Fibroblast of upper back skin (primary cell): ENCODE measurements around the gene ALAS2.
A peak's percentile ranks its signal among the peaks of the same experiment; 100 is the strongest.
"Not testable (repeated sequence)": the region's sequence is repeated elsewhere in the genome, so short reads cannot be mapped to it uniquely, and the experiment has no call there.

ENCODE experiments used
- DNase-seq: peaks from one replicate; pipeline ENCODE4 v3.0.0-alpha.2; 2013

ALAS2 gene

DNA sequence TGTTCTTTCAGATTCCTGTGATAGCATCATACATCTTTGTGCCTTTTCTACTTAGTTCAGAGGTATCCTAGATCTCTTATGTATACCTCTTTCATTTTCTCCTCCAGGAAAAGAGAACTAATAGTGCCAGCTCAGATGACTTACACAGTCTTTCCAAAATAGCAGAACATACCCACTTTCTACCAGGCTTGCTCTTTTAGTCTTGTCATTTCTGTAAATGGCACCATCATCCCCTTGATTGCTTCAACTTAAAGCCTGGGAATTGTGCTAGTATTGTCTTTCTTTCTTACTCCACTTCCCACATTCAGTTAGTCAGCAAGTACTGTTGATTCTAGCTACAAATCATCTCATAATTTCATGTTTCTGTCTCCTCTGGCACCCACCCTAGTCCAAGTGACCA is 25.5 kb downstream of the ALAS2 start:
- DNase-seq = no peak

DNA sequence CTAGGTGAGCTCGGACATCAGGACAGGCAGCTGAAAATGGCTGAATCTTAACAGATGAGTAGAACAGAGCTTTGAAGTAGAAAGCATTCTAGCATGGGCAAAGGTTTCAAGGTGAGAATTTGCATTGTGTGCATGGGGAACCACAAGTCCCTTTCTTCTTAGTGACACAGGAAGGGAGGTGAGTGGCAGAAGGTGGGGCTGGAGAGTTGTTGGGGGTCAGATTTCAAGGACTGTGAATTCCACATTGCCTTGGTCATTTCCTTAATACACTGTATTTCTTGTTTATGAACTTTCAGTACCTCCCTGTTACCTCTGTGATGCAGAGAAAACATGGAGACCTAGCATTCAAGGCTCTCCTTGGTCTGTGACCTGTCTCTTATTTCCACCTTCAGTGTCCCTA is 26.5 kb downstream of the ALAS2 start:
- DNase-seq = no peak

DNA sequence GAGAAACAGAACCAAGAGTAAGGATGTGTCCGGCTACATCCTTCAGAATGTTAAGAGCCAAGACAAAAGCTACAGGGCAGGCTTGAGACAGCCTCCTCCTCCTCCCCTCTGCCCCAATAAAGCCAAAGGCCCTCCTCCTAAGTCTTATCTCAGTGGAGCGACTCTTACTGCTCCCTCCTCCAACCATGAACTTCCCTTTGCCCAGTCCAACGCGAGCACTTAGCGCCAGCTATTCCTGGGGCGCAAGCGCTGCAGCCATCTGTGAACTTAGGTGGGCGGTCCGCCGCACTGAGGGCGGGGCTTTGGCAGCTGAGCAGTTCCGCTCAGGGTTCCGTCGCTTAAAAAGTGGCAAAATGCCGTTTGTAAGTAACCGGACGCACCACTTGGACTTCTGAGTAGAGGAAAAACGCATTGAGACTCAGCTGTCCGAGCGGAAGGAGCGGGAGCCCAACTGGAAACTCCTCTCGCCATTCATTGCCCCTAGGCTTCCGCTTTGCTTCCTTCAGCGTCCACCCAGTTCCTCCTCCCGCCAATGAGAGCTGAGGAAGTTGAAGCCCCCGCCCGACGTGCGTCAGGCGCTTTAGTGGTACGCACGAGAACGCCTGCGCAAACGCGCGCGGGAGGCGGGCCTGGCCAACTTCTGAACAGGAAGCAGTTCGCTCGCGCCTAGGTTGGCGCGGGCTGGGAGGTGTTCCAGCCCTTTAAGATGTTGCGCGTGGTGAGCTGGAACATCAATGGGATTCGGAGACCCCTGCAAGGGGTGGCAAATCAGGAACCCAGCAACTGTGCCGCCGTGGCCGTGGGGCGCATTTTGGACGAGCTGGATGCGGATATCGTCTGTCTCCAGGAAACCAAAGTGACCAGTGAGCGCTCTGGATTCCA is 30.8 kb downstream of the ALAS2 start, which contains the start of gene APEX2:
Gene APEX2, plus strand, starts transcription at position 647 of the 882 bp plus-strand sequence. Its CDS starts 60 bp downstream, at position 707.
- peak; percentile 89 for DNase-seq

DNA sequence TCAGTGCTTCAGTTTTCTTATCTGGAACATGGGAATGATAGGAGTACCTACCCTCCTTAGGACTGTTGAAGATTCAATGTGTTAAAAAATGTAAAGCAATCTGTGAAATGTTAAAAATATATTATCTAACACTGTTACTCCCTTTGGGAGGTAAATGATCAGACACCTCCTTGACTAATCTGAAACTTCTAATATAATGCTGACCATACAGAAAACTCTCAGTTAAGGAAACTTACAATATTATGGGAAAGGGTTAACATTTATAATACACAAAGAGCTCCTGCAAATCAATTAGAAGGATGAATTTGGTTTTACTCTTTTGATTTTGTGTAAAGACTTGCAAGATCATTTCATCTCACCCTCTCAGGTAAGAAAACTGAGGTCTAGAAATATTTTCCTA is 35.2 kb downstream of the ALAS2 start:
- no peak for DNase-seq

DNA sequence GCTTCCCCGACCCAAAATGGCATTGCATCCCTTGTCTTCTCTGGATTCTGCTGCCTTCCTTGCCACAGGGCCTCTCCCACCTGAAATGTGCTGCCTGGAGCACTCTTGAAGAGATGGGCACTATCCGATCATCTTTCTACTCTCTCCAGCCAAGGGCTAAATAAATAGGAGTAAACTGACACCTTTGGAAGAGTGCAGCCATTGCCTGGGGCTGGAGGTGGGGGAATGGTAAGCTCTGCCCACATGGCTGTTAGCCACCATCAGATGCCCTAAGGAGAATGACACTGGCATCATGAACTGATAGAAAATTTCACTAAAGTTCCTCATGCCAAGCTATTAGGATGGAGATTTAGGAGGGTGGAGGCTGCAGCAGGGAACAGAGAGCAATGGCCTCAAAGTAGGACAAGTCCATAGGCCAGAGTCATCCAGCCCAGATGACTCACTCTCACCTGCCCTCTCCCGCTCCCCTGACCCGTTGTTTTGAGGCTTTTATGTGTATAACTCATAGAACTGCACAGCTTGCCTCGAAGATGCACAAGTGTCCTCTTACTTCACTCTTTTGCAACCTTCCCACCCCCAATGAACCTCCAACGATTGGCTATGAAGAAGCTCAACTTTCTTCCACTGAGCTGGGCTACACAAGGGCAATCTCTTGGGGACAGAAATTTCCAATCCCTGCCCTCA is 36.0 kb downstream of the ALAS2 start:
- no peak for DNase-seq

DNA sequence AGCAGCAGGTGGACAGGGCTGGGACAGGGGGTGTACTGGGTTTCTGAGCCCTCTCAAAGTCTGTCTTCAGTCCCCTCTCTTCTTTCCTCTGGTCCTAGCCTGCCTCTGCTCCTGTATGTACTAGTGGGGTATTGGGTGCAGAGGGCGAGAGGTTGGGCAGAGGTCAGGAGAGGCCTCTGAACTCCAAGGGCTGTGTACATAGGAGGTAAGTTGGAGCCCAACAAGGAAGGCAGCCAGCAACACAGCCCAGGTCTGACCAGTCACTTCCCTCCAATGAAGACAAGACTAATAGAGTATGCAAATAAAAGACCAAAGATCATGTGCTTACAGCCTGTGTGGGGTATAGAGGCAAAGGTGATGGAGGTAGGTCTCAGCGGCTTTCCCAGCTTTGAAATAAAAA is 36.7 kb downstream of the ALAS2 start, which contains the start of gene PFKFB1:
Gene PFKFB1, minus strand, starts transcription at position 90 of the 400 bp plus-strand sequence. CDS start 181 bp downstream, outside the sequence.
- no peak for DNase-seq

DNA sequence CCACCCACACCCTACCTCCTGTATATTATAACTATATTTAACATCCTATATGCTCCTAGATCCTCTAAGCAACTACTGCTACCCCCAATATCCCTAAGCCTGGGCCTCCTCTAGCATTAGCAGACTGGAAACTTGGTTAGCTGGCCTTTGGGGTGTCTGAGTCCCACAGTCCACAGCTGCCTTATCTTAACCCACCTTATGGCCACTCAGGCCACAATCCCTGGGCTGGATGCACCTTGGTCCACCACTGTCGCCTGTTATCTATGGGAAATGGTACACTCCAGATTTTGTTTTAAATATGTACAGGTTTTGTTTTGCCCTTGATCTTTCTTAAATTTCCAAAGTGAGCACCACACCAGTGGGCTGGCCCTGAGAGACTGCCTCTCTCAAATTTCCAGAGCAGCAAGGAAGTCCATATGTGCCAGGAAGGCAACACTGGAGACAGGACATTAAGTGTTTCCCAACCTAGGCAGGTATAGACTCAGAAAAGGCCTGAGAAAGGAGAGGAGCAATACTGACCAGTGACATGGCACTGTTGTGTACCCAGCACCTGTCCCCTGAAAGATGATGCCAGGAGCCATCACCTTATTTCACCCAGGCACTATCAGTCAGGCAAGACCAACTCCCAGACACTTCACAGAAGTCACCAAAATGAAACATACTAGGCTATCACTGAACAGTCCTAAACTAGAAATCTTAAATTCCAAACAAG is 37.7 kb downstream of the ALAS2 start:
- no peak for DNase-seq

DNA sequence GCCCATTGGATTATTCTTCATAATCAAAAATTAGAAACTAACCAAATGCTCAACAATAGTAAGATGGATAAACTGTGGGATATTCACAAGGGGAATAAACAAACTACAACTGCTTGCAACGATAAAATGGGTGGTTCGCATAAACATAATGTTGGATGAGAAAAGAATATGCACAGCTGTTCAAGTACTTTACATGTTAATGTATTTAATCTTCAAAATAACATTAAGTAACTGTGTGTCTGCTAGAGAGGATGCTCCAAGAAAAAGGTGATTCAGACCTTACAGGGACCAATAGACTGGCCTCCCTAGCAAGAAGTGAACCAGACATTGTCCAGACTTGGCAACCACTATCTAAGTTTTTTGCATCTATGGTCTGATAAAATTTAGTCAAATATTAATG is 39.1 kb downstream of the ALAS2 start:
- no peak for DNase-seq

DNA sequence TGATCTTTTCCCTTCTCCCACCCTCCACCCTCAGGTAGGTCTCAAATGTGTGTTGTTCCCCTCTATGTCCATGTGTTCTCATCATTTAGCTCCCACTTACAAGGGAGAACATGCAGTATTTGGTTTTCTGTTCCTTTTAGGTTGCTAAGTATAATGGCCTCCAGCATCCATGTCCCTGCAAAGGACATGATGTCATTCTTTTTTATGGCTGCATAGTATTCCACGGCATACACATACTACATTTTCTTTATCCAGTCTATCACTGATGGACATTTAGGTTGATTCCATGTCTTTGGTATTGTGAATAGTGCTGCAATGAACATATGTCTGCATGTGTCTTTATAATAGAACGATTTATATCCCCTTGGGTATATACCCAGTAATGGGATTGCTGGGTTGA is 47.5 kb downstream of the ALAS2 start:
- DNase-seq = not testable (repeated sequence)

DNA sequence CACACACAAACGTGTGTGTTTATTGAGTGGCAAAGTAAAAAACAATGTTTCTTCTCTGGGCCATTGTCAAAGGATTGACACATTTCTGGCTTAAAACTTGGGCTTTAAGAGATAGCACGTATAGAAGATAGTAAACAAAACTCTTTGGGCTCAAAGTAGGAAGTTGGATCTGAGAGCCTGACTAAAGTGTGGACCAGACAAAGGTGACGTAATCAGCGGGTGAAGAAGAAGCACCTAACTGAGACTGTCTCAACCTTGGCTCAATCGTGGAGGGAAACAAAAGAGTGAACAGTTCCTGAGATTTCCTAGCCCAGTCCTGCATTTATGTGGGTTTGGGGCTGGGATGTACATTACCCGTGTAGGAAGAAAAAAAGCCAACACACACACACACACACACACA is 50.4 kb downstream of the ALAS2 start:
- DNase-seq = no peak

DNA sequence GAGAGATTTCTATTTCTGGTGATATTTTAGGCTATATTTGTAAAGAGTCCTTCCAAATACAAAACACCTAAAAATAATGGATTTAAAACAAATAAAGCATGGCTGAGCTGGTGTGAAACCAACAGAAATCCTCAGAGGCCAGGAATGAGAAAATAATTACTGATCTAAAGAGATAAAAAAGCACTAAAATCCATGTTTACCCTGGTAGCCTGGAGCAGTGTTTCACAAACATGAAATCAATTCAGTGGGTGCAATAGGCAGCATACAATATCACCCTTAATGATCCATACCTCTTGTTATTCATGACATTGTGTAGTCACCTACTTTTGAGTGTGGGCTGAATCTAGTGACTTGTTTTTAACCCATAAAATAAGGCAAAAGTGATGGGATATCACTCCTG is 51.3 kb downstream of the ALAS2 start:
- DNase-seq = no peak

DNA sequence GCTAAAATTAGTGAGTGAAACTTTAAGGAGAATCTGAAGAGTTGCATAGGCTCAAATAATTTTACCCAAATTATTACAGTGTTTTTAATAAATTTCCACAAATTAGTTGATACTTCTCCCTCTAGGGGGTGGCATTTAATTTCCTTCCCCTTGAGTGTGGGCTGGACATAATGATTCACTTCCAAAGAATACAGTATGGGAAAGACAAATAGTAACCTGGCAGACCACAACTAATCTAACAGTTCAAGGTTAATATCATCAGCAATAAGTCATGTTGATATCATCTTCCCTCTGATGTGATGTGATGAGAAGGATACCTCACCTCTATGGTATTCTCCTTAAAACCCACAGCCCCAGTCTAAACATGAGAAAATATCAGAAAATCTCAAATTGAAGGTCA is 52.3 kb downstream of the ALAS2 start:
- peak; percentile 3 for DNase-seq

DNA sequence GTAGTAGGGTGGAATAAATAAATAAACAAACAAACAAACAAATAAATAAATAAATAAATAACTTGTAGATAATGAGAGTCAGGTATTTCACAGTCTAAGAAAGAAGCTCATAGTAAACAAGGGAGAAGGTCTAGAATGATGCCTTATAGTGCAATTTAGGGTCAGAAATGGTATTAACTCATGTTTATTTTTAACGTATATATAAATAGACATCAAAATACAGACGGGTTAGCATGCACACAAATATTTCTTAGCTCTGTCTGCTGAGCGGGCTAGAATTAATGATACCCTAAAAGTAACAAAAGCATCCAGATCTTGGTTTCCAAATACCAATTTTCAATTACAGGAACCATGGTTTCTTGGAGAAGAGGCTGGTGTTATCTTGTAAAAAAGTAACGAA is 53.4 kb downstream of the ALAS2 start:
- DNase-seq = no peak

DNA sequence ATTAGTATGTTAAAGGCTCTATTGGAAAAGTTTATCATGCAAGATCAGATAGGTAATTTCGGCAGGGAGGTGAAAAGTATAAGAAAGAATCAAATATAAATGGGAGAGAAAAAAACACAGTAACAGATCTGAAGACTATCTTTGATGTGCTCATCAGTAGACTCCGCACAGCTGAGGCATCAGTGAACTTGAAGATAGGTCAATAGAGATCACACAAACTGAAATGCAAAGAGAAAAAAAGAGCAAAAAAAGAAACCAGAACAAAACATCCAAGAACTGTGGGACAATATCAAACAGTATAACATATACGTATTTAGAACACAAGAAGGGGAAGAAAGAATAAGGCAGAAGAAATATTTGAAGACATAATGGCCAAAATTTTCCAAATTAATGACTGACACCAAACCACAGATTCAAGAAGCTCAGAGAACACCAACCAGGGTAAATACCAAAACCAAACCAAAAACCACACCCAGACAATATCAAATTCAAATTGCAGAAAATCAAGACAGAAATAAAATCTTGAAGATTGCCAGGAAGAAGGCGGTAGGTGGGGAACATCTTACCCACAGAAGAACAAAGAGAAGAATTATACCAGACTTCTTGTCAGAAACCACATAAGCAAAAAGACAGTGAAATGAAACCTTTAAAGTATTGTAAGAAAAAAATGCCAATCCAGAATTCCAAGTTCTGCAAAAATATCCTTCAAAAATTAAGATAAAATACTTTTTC is 65.8 kb downstream of the ALAS2 start:
- no peak for DNase-seq

DNA sequence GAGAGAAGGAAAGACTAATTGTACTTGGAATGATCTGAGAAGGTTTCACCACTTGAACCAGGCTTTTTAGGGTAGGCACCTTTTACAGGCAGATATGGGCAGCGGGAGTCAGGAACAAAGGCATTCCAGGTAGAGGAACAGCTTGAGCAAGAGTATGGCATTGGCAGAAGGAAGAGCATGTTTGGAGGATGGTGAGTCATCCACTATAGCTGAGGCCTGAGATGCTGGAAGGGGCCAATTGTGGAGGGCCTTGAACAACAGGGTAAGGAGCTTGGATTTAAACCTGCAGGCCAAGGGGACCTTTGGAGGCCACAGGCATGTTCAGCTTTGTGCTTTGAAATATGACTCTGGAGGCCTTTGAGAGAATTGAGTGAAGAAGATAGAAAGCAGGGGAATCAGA is 69.0 kb downstream of the ALAS2 start:
- no peak for DNase-seq
